Tibial artery (tissue), 4 donors: ENCODE results near the gene LBHD1.
A peak's percentile ranks its signal among the peaks of the same experiment; 100 is the strongest.
"Not testable (repeated sequence)": the region's sequence is repeated elsewhere in the genome, so short reads cannot be mapped to it uniquely, and the experiment has no call there.

ENCODE experiments used
- DNase-seq, 2 donors: peaks; one replicate each; pipeline ENCODE4 v3.0.0-alpha.2; 2019
- H3K27ac ChIP-seq, 2 donors: fragments of 200-600 bp; sonication (generic) in 1 of 2; 1 replicate in 1 of 2; 2 replicates in 1 of 2; pipeline ENCODE4 v1.5.1; 2018 to 2019; ENCODE audit warnings: mild to moderate bottlenecking in 1 of 2
- H3K27me3 ChIP-seq, 2 donors: fragments of 200-600 bp; sonication (generic) in 1 of 2; one replicate each; pipeline versions ENCODE4 v1.5.1 to v1.6.0; 2016 to 2019
- H3K36me3 ChIP-seq, 3 donors: fragments of 200-600 bp; sonication (generic) in 2 of 3; one replicate each; pipeline ENCODE4 v1.5.1; 2016 to 2019; ENCODE audit warnings: mild to moderate bottlenecking in 2 of 3
- H3K4me1 ChIP-seq, 4 donors: fragments of 200-600 bp; sonication (generic) in 2 of 4; 1 replicate in 3 of 4; 2 replicates in 1 of 4; pipeline ENCODE4 v1.5.1; 2016 to 2019
- H3K4me3 ChIP-seq, 2 donors: fragments of 200-600 bp; sonication (generic) in 1 of 2; 1 replicate in 1 of 2; 2 replicates in 1 of 2; pipeline ENCODE4 v1.5.1; 2018 to 2019; ENCODE audit warnings: mild to moderate bottlenecking in 2 of 2
- H3K9me3 ChIP-seq, 3 donors: fragments of 200-600 bp; sonication (generic) in 1 of 3; one replicate each; pipeline ENCODE4 v1.5.1; 2016 to 2019
- intact Hi-C: fragments of 100-400 bp; cut with DNase I; formaldehyde crosslinking; loops from one replicate; pipeline ENCODE4 v1.15.0; 2023; ENCODE audit warnings: low total_unique reads
- TF ChIP-seq, protein P1 (sequence below), 2 experiments: fragments of 200-600 bp in 1 of 2; fragments of 450-650 bp in 1 of 2; IDR thresholded peaks; one replicate each; pipeline ENCODE4 v1.5.1; 2017 to 2019; ENCODE audit warnings: antibody characterized with exemption in 2 of 2, mild to moderate bottlenecking in 1 of 2, moderate library complexity in 1 of 2

Gene LBHD1

DNA sequence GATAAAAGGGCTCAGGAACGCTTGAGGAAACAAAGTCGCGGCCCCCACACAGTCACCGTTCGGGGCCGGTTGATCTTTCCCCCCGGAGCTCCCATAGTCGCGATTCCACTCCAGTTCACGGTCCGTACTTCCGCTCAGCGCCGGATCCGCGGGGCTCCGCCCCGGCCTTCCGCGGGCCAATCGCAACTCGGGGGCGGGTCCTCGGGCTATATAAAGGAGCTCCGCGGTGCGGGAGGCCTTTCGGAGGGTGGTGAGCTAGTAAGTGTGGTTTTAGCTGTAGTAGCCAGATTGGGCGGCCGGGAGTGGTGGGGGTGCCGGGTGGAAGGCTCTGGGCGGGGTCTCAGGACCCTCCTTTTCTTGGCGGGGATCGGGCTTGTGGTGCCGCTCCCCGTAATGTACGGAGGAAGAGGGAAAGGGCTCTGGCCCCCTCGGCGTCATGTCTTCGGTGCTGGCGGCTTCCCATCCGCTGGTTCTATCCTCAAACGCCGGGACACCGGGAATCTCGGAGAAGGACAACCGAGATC, 6.9 kb downstream of the LBHD1 start, which contains the start of the genes C11orf98 and CSKMT:
Gene C11orf98, minus strand, starts transcription at position 136 of the 524 bp plus-strand sequence. Its CDS starts 41 bp downstream, at position 95.
Gene CSKMT, plus strand, starts transcription at position 238 of the 524 bp plus-strand sequence. CDS start 568 bp downstream, outside the sequence.
- H3K4me1 ChIP-seq = peaks cover 7 to 34% (median 22%) of the 10 kb centered on the region in 4 donors
- H3K4me3 ChIP-seq = peak within 1 kb of the TSS; percentile 87 to 96
- H3K9me3 ChIP-seq = no peaks in the 10 kb centered on the region
- no peaks in the 10 kb centered on the region for H3K27me3 ChIP-seq
- DNase-seq = peak; percentile 92 to 97
- H3K27ac ChIP-seq = peak within 1 kb of the TSS; percentile 87 to 96
- intact Hi-C loops = no loop called here
- TF ChIP-seq, protein P1, sequence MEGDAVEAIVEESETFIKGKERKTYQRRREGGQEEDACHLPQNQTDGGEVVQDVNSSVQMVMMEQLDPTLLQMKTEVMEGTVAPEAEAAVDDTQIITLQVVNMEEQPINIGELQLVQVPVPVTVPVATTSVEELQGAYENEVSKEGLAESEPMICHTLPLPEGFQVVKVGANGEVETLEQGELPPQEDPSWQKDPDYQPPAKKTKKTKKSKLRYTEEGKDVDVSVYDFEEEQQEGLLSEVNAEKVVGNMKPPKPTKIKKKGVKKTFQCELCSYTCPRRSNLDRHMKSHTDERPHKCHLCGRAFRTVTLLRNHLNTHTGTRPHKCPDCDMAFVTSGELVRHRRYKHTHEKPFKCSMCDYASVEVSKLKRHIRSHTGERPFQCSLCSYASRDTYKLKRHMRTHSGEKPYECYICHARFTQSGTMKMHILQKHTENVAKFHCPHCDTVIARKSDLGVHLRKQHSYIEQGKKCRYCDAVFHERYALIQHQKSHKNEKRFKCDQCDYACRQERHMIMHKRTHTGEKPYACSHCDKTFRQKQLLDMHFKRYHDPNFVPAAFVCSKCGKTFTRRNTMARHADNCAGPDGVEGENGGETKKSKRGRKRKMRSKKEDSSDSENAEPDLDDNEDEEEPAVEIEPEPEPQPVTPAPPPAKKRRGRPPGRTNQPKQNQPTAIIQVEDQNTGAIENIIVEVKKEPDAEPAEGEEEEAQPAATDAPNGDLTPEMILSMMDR (IDR thresholded peaks at IDR 0.05) = no peak
- peaks cover 8 to 27% (median 10%) of the 10 kb centered on the region in 3 donors for H3K36me3 ChIP-seq

DNA sequence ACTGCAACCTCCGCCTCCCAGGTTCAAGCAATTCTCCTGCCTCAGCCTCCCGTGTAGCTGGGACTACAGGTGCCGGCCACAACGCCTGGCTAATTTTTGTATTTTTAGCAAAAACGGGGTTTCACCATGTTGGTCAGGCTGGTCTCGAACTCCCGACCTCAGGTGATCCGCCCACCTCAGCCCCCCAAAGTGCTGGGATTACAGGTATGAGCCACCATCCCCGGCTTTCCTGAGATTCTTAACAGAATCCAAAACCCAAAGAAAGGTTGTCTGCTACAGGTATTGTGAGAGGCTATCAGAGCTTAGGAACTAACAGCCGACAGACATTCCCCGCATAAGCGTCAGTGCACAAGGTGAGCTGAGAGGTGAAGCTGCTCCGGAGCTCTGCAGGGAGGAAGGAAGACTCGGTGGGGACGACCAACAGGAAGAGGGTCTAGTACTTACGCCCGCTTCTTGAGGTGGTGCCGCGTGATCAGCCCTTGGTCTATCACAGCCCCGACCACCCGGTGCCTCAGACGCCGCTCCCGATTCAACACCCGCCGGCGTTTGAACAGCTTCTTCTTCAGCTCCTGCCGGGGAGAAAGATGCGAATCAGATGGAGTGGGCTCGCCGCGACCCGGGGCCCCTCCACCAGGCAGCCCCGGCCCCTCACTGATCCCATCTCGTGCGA, 7.5 kb downstream of the LBHD1 start:
- H3K27ac ChIP-seq = peak overlapping the region; percentile 87 to 96
- intact Hi-C loops = no loop called here
- no peak for DNase-seq

DNA sequence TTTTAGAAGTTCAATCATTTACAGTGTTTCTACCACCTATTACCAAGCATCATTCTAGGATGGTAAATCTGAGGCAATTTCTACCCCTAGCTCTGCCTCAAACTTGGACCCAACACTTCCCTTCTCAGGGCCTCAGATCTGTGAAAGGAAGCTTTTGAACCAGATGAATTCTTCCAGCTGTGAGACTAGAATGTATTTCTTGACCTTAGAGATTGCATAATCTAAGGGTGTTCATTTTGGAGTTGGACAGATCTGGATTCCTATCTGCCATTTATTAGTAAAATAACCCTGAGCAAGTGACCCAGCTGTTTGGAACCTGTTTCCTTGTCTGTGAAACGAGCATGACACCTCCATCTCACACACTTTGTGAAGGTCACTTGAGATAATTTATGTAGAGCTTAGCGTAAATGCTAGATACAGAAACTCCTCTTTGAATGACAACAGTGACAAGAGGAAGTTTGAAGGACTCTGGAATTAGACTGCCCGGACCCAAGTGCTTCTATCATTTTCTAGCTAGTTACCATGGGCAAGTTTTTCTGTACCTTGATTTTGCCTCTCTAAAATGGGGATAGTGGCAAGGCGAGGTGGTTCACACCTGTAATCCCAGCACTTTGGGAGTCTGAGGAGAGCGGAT, 15.2 kb downstream of the LBHD1 start:
- Histone ChIP-seq H3K27ac (no peak overlapping the region), H3K27me3 (no peaks in the 10 kb centered on the region)
- intact Hi-C loops = no loop called here

More for the DNA sequence above, 7.5 kb downstream of the LBHD1 start:
- Histone ChIP-seq H3K9me3 (no peaks in the 10 kb centered on the region), H3K36me3 (peaks cover 8 to 27% (median 10%) of the 10 kb centered on the region in 3 donors), H3K4me3 (peak overlapping the region; percentile 87 to 96), H3K27me3 (no peaks in the 10 kb centered on the region), H3K4me1 (peaks cover 7 to 34% (median 20%) of the 10 kb centered on the region in 4 donors)
- TF ChIP-seq, protein P1 (IDR thresholded peaks at IDR 0.05) = no peak

DNA sequence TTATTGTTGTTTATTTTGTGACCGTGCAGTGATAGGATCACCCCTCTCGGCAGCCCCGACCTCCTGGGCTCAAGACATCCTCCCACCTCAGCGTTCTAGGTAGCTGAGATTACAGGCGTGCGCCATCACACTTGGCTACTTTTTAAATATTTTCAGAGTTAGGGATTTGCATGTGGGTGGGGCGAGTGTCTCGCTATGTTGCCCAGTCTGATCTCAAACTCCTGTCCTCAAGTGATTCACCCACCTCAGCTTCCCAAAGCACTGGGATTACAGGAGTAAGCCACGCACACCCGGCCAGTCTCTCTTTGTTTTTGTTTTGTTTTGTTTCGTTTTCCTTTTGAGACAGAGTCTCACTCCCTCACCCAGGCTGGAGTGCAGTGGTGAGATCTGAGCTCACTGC, 17.8 kb downstream of the LBHD1 start:
- Histone ChIP-seq H3K4me1 (peaks cover 0 to 15% (median 10%) of the 10 kb centered on the region in 4 donors), H3K27me3 (no peaks in the 10 kb centered on the region), H3K27ac (no peak overlapping the region), H3K36me3 (peaks cover 4 to 14% (median 7%) of the 10 kb centered on the region in 3 donors), H3K4me3 (no peak overlapping the region), H3K9me3 (no peaks in the 10 kb centered on the region)
- TF ChIP-seq, protein P1 (IDR thresholded peaks at IDR 0.05) = no peak
- no peak for DNase-seq
- intact Hi-C loops = no loop called here

More for the DNA sequence above, 15.2 kb downstream of the LBHD1 start:
- Histone ChIP-seq H3K4me1 (peaks cover 0 to 8% (median 6%) of the 10 kb centered on the region in 4 donors), H3K36me3 (no peaks in the 10 kb centered on the region), H3K4me3 (no peak overlapping the region), H3K9me3 (no peaks in the 10 kb centered on the region)
- TF ChIP-seq, protein P1 (IDR thresholded peaks at IDR 0.05) = no peak
- no peak for DNase-seq

DNA sequence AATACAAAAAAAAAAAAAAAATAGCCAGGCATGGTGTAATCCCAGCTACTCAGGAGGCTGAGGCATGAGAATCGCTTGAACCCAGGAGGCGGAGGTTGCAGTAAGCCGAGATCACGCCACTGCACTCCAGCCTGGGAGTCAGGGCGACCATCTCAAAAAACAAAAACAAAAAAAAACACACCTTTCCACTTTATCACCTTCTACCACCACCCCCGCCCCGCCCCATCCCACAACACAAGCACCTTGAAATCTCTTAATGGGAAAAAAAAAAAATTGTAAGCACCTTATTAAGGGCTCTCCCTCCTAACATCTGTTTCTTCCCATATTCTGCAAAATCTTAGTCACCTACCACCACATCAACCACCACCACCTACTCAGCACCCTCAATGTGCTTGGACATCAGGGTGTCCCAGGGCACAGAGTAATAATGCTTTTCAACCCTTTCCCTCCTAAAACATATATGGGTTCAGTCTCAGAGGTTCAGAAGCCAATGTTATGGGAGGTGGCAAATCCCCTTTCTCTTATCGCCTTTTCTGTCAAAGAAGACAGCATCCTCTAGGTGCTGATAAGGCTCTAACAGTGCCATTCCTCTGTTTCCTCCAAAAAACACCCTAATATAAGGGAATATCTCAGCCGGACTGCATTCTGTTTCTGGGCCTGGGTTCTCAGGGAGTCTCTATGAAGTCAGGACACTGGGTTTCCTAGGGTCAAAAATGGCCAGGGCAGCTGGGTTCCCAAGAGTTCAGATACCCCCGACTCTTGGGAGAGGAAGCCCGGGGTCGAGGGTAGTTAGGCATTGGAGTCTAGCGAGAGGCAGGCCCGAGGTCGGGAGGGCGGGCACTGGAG, 19.7 kb downstream of the LBHD1 start:
- H3K4me1 ChIP-seq = peaks cover 0 to 18% (median 11%) of the 10 kb centered on the region in 4 donors
- TF ChIP-seq, protein P1 (IDR thresholded peaks at IDR 0.05) = no peak

DNA sequence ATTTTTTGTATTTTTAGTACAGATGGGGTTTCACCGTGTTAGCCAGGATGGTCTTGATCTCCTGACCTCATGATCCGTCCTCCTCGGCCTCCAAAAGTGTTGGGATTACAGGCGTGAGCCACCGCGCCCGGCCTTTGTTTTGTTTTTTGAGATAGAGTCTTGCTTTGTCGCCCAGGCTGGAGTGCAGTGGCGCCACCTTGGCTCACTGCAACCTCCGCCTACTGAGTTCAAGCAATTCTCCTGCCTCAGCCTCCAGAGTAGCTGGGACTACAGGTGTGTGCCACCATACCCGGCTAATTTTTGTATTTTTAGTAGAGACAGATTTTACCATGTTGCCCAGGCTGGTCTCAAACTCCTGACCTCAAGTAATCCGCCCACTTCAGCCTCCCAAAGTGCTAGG, 21.8 kb downstream of the LBHD1 start:
- peaks cover 0 to 31% (median 21%) of the 10 kb centered on the region in 4 donors for H3K4me1 ChIP-seq
- H3K27ac ChIP-seq, H3K4me3 ChIP-seq, H3K9me3 ChIP-seq, intact Hi-C loops, H3K27me3 ChIP-seq, DNase-seq: not testable (repeated sequence)
- peaks cover 12 to 33% (median 23%) of the 10 kb centered on the region in 3 donors for H3K36me3 ChIP-seq

More for the DNA sequence above, 19.7 kb downstream of the LBHD1 start:
- DNase-seq = no peak
- no peaks in the 10 kb centered on the region for H3K9me3 ChIP-seq
- H3K27me3 ChIP-seq = no peaks in the 10 kb centered on the region
- intact Hi-C loops = no loop called here
- peak overlapping the region; percentile 60 to 96 for H3K4me3 ChIP-seq
- peaks cover 12 to 33% (median 23%) of the 10 kb centered on the region in 3 donors for H3K36me3 ChIP-seq
- H3K27ac ChIP-seq = peak overlapping the region; percentile 81 to 96
